HepG2 (cell line): ENCODE measurements around the gene APH1B. TPM values are rescaled to one million over a fixed set of nuclear protein-coding genes. Genes with fewer than 3 reads are reported as not detected.

Source experiments
- ATAC-seq: fragments of 200-7000 bp; cut with Tn5 transposase; 3 replicates; pipeline ENCODE4 v1.9.1; 2020; ENCODE audit warnings: mild to moderate bottlenecking, moderate library complexity
- BruUV-seq: library from RNA; stranded (reverse); fragments of 400-500 nt; replicated peaks from 2 replicates; lab custom pipeline; 2021; lab: Mats Ljungman, UMichigan
- CTCF ChIA-PET: fragments of 300-600 bp; formaldehyde crosslinking; extraction: SDS; loops from one replicate; lab custom pipeline; 2021; ENCODE audit warnings: low total read pairs, inconsistent platforms, low intra/inter-chr PET ratio; lab: Yijun Ruan, JAX
- POLR2A ChIA-PET: fragments of 350-600 bp; sonication (Branson Sonifier 250); formaldehyde crosslinking; loops from one replicate; lab custom pipeline; 2020; ENCODE audit warnings: antibody characterized with exemption, inconsistent platforms; lab: Yijun Ruan, JAX
- DNase-seq: peaks from one replicate; pipeline ENCODE4 v3.0.0-alpha.2; 2015; ENCODE audit warnings: low spot score
- FAIRE-seq: peaks from 3 replicates; lab custom pipeline; 2011; peaks lifted over from hg19 to GRCh38; lab: Jason Lieb, UNC
- H2AFZ ChIP-seq: one replicate; pipeline ENCODE4 v1.6.1; 2011; ENCODE audit warnings: low read length, inconsistent platforms
- H3K27ac ChIP-seq: fragments of 300-600 bp; 3 replicates; pipeline ENCODE4 v1.8.0; 2011; ENCODE audit warnings: mixed run types, mild to moderate bottlenecking, mixed read lengths, low read length, inconsistent platforms; ENCODE audit not compliant: insufficient read depth; ENCODE audit errors: extremely low read length
- H3K27me3 ChIP-seq, 2 experiments: fragments of 200-600 bp in 1 of 2; 2 replicates in 1 of 2; 3 replicates in 1 of 2; pipeline versions ENCODE4 v1.6.0 to v1.8.0; 2011; ENCODE audit warnings: low read length in 2 of 2, mild to moderate bottlenecking in 2 of 2, moderate library complexity in 2 of 2, inconsistent platforms in 1 of 2; ENCODE audit not compliant: insufficient read depth in 2 of 2, control insufficient read depth in 1 of 2
- H3K36me3 ChIP-seq, 2 experiments: fragments of 200-600 bp in 1 of 2; replicated peaks in 1 of 2; 2 replicates in 1 of 2; 3 replicates in 1 of 2; pipeline versions ENCODE4 v1.5.1 to v1.8.0; 2011; ENCODE audit warnings: low read length in 2 of 2, inconsistent platforms in 1 of 2; ENCODE audit not compliant: insufficient read depth in 2 of 2, control insufficient read depth in 1 of 2
- H3K4me1 ChIP-seq: 2 replicates; pipeline ENCODE4 v1.5.1; 2012; ENCODE audit warnings: low read length, inconsistent platforms; ENCODE audit not compliant: insufficient read depth
- H3K4me2 ChIP-seq: 2 replicates; pipeline ENCODE4 v1.6.0; 2011; ENCODE audit warnings: low read depth, low read length, inconsistent platforms
- H3K4me3 ChIP-seq, 3 experiments: fragments of 200-600 bp in 1 of 3; sonication (generic), shearing (Covaris generic) in 1 of 3; replicated peaks in 1 of 3; 2 replicates each; pipeline ENCODE4 v1.5.1; 2011 to 2016; ENCODE audit warnings: low read length in 3 of 3, inconsistent platforms in 2 of 3, low read depth in 2 of 3, mild to moderate bottlenecking in 2 of 3, control low read depth in 1 of 3, mixed read lengths in 1 of 3; ENCODE audit not compliant: insufficient read depth in 1 of 3
- H3K79me2 ChIP-seq: one replicate; pipeline ENCODE4 v1.6.1; 2011; ENCODE audit warnings: low read length, inconsistent platforms; ENCODE audit not compliant: insufficient read depth
- H3K9ac ChIP-seq: 2 replicates; pipeline ENCODE4 v1.6.0; 2011; ENCODE audit warnings: mild to moderate bottlenecking, low read depth, low read length, inconsistent platforms; ENCODE audit not compliant: insufficient read depth
- H3K9me3 ChIP-seq: 2 replicates; pipeline ENCODE4 v1.5.1; 2012; ENCODE audit warnings: mild to moderate bottlenecking, low read length
- H4K20me1 ChIP-seq: 2 replicates; pipeline ENCODE4 v1.6.0; 2011; ENCODE audit warnings: inconsistent platforms, mild to moderate bottlenecking, low read length, moderate library complexity; ENCODE audit not compliant: insufficient read depth
- ATM ChIP-seq: fragments of 450-650 bp; IDR thresholded peaks from 2 replicates; pipeline ENCODE4 v1.7.1; 2017; ENCODE audit warnings: mild to moderate bottlenecking, borderline replicate concordance
- ZNF569 ChIP-seq: sonication (generic); formaldehyde crosslinking; IDR thresholded peaks from 2 replicates; pipeline ENCODE4 v1.5.0; 2020; ENCODE audit warnings: mild to moderate bottlenecking, missing genetic modification reagents, moderate library complexity, borderline replicate concordance
- WGBS: methylation state at CpG from one replicate; pipeline ENCODE4 v1.1.6; 2017; ENCODE audit warnings: low lambda C conversion rate; 5-methylcytosine and 5-hydroxymethylcytosine counted together
- in situ Hi-C: cut with HindIII; loops from 2 replicates; pipeline ENCODE4 v1.10.0; 2017; ENCODE audit warnings: low pct_unique_long_range_greater_than_20kb; ENCODE audit not compliant: extremely low pct_ligation_motif_present
- intact Hi-C: fragments of 100-400 bp; cut with micrococcal nuclease; formaldehyde crosslinking; loops from one replicate; pipeline ENCODE4 v1.10.0; 2022; ENCODE audit not compliant: unreplicated experiment
- polyA plus RNA-seq, 8 experiments: library from polyadenylated mRNA; depleted of rRNA in 3 of 8; stranded (reverse) in 7 of 8; unstranded in 1 of 8; fragments of >200 nt; fragmentation: Illumina TruSeq in 4 of 8; extraction: Trizol in 4 of 8; gene quantifications; 2 replicates each; pipeline versions ENCODE4 v1.2.1 to v1.2.3, GENCODE V29; 2011 to 2016; ENCODE audit warnings: low read depth in 4 of 8, missing spikeins in 1 of 8, mixed read lengths in 1 of 8; ENCODE audit not compliant: insufficient read depth in 1 of 8
- total RNA-seq, 5 experiments: library from RNA; depleted of rRNA; stranded (reverse); fragments of >200 nt; fragmentation: Illumina TruSeq; extraction: Trizol; gene quantifications; 2 replicates each; pipeline ENCODE4 v1.2.3, GENCODE V29; 2016; ENCODE audit warnings: low read depth in 1 of 5

APH1B gene
- total and polyA plus RNA-seq, 2 of the 13 experiments (the other 11 are each of a cell fraction or from before 2014, with no cell fraction given) = 0.45 to 1.00 TPM

DNA sequence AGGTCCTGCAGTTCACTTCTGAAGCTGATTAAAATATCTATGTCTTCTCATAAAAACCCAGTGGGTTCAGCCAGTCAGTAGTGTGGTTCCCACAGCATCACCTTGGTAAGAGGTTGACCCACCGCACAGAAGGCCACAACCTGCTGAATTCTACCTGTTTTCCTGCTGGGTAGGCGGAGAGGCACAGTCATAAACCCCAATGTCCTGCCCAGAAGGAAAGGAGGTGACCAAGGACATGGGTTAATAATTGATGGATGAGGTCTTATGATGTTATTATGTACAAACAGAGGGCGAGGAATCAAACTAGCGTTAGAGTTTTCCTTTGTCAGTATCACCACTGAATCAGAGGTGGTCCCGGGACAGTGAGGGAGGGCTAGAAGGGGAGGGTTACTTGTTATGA lies 76.5 kb downstream of the APH1B start:
- WGBS = 15% methylated on average over 5 of the region's 5 CpGs
- FAIRE-seq = no peak
- intact Hi-C loops = no loop called here
- H3K9ac ChIP-seq = no peak overlapping the region
- POLR2A ChIA-PET = no interaction called here
- TF ChIP-seq ATM = no peak
- no peak overlapping the region for H3K27ac ChIP-seq
- H3K27me3 ChIP-seq = peaks cover 0 to 3% of the 10 kb centered on the region in 2 experiments; a peak in 2 of 5 replicates
- no peak overlapping the region for H3K4me2 ChIP-seq
- no peaks in the 10 kb centered on the region for H3K36me3 ChIP-seq
- H3K79me2 ChIP-seq = no peaks in the 10 kb centered on the region
- H3K4me3 ChIP-seq = no peak overlapping the region
- no peak overlapping the region for H2AFZ ChIP-seq
- H3K4me1 ChIP-seq = peaks cover 17% of the 10 kb centered on the region
- no peaks in the 10 kb centered on the region for H4K20me1 ChIP-seq
- in situ Hi-C loops = no loop called here
- CTCF ChIA-PET = no interaction called here
- no peaks in the 10 kb centered on the region for H3K9me3 ChIP-seq
- ATAC-seq = no peak
- BruUV-seq = no TSS peak
- DNase-seq = no peak

GRCh38 chr15:63354821-63355650 lies 77.6 kb downstream of the APH1B start:
- Histone ChIP-seq H3K4me1 (peaks cover 17% of the 10 kb centered on the region), H4K20me1 (no peaks in the 10 kb centered on the region), H3K9me3 (no peaks in the 10 kb centered on the region), H3K27me3 (peaks cover 0 to 10% of the 10 kb centered on the region in 2 experiments; a peak in 1 of 5 replicates), H3K27ac (no peak overlapping the region), H3K79me2 (no peaks in the 10 kb centered on the region), H3K36me3 (no peaks in the 10 kb centered on the region), H3K4me3 (no peak overlapping the region), H3K9ac (no peak overlapping the region), H2AFZ (no peak overlapping the region), H3K4me2 (no peak overlapping the region)
- intact Hi-C loops (no loop called here), in situ Hi-C loops (no loop called here)
- no peak for TF ChIP-seq ZNF569 (CRISPR knock-in tag)
- FAIRE-seq (no peak), DNase-seq (no peak), ATAC-seq (no peak)
- ChIA-PET CTCF (no interaction called here), POLR2A (no interaction called here)
- WGBS = 32% methylated on average over 9 of the region's 22 CpGs
- no TSS peak for BruUV-seq
